Tibial artery (tissue), 4 donors: ENCODE measurements around the gene RSF1.
A peak's percentile ranks its signal among the peaks of the same experiment; 100 is the strongest.
"Not testable (repeated sequence)": the region's sequence is repeated elsewhere in the genome, so short reads cannot be mapped to it uniquely, and the experiment has no call there.

Experiments used
- DNase-seq, 2 donors: peaks; one replicate each; pipeline ENCODE4 v3.0.0-alpha.2; 2019
- H3K27ac ChIP-seq, 2 donors: fragments of 200-600 bp; sonication (generic) in 1 of 2; 1 replicate in 1 of 2; 2 replicates in 1 of 2; pipeline ENCODE4 v1.5.1; 2018 to 2019; ENCODE audit warnings: mild to moderate bottlenecking in 1 of 2
- H3K27me3 ChIP-seq, 2 donors: fragments of 200-600 bp; sonication (generic) in 1 of 2; one replicate each; pipeline versions ENCODE4 v1.5.1 to v1.6.0; 2016 to 2019
- H3K36me3 ChIP-seq, 3 donors: fragments of 200-600 bp; sonication (generic) in 2 of 3; one replicate each; pipeline ENCODE4 v1.5.1; 2016 to 2019; ENCODE audit warnings: mild to moderate bottlenecking in 2 of 3
- H3K4me1 ChIP-seq, 4 donors: fragments of 200-600 bp; sonication (generic) in 2 of 4; 1 replicate in 3 of 4; 2 replicates in 1 of 4; pipeline ENCODE4 v1.5.1; 2016 to 2019
- H3K4me3 ChIP-seq, 2 donors: fragments of 200-600 bp; sonication (generic) in 1 of 2; 1 replicate in 1 of 2; 2 replicates in 1 of 2; pipeline ENCODE4 v1.5.1; 2018 to 2019; ENCODE audit warnings: mild to moderate bottlenecking in 2 of 2
- H3K9me3 ChIP-seq, 3 donors: fragments of 200-600 bp; sonication (generic) in 1 of 3; one replicate each; pipeline ENCODE4 v1.5.1; 2016 to 2019
- CTCF ChIP-seq, 2 experiments: fragments of 200-600 bp in 1 of 2; fragments of 450-650 bp in 1 of 2; IDR thresholded peaks; one replicate each; pipeline ENCODE4 v1.5.1; 2017 to 2019; ENCODE audit warnings: antibody characterized with exemption in 2 of 2, mild to moderate bottlenecking in 1 of 2, moderate library complexity in 1 of 2
- intact Hi-C: fragments of 100-400 bp; cut with DNase I; formaldehyde crosslinking; loops from one replicate; pipeline ENCODE4 v1.15.0; 2023; ENCODE audit warnings: low total_unique reads

Gene RSF1

GRCh38 chr11:77636731-77637344 is 183.7 kb downstream of the RSF1 start:
- intact Hi-C loops: no loop called here
- H3K4me1 ChIP-seq: peaks cover 0 to 39% (median 19%) of the 10 kb centered on the region in 4 donors
- H3K4me3 ChIP-seq: peak overlapping the region; percentile 94 to 96
- no peaks in the 10 kb centered on the region for H3K27me3 ChIP-seq
- no peak for TF ChIP-seq CTCF (IDR thresholded peaks at IDR 0.05)
- H3K36me3 ChIP-seq: no peaks in the 10 kb centered on the region
- H3K9me3 ChIP-seq: no peaks in the 10 kb centered on the region
- DNase-seq: no peak
- peak overlapping the region; percentile 80 to 87 for H3K27ac ChIP-seq

GRCh38 chr11:77633926-77634325 is 186.6 kb downstream of the RSF1 start:
- H3K9me3 ChIP-seq, H3K27ac ChIP-seq, H3K27me3 ChIP-seq, H3K36me3 ChIP-seq, DNase-seq, intact Hi-C loops, H3K4me3 ChIP-seq: not testable (repeated sequence)
- peaks cover 0 to 42% (median 19%) of the 10 kb centered on the region in 4 donors for H3K4me1 ChIP-seq

- intact Hi-C loops: no loop called here
- peaks cover 6 to 34% (median 15%) of the 10 kb centered on the region in 3 donors for H3K36me3 ChIP-seq
- H3K27ac ChIP-seq: no peak overlapping the region
- no peak overlapping the region for H3K4me3 ChIP-seq
- DNase-seq: no peak
- no peaks in the 10 kb centered on the region for H3K9me3 ChIP-seq
- H3K27me3 ChIP-seq: no peaks in the 10 kb centered on the region
- peaks cover 0 to 22% (median 0%) of the 10 kb centered on the region in 4 donors for H3K4me1 ChIP-seq
- TF ChIP-seq CTCF (IDR thresholded peaks at IDR 0.05): no peak
Observed at GRCh38 chr11:77630157-77630710, 190.3 kb downstream of the RSF1 start.

GRCh38 chr11:77619576-77620198 is 200.8 kb downstream of the RSF1 start:
- DNase-seq: no peak
- H3K4me1 ChIP-seq: no peaks in the 10 kb centered on the region
- intact Hi-C loops: loop anchor here (5.0 kb wide), 1 partner anchor 363 kb away; no protein-coding TSS in a partner anchor
- TF ChIP-seq CTCF (IDR thresholded peaks at IDR 0.05): peak; percentile 55 to 60
- H3K27ac ChIP-seq: no peak overlapping the region
- H3K4me3 ChIP-seq: no peak overlapping the region
- H3K9me3 ChIP-seq: no peaks in the 10 kb centered on the region
- H3K27me3 ChIP-seq: no peaks in the 10 kb centered on the region
- peaks cover 41 to 93% (median 72%) of the 10 kb centered on the region in 3 donors for H3K36me3 ChIP-seq

- Histone ChIP-seq H3K27me3 (no peaks in the 10 kb centered on the region), H3K4me1 (no peaks in the 10 kb centered on the region), H3K27ac (no peak overlapping the region), H3K36me3 (peaks cover 38 to 90% (median 62%) of the 10 kb centered on the region in 3 donors), H3K4me3 (no peak overlapping the region), H3K9me3 (no peaks in the 10 kb centered on the region)
- no peak for TF ChIP-seq CTCF (IDR thresholded peaks at IDR 0.05)
- DNase-seq: no peak
- intact Hi-C loops: loop anchor here (5.0 kb wide), 1 partner anchor 364 kb away; no protein-coding TSS in a partner anchor
Observed at GRCh38 chr11:77617892-77618291, 202.6 kb downstream of the RSF1 start.

- H3K27ac ChIP-seq: no peak overlapping the region
- no peaks in the 10 kb centered on the region for H3K27me3 ChIP-seq
- TF ChIP-seq CTCF (IDR thresholded peaks at IDR 0.05): no peak
- no peaks in the 10 kb centered on the region for H3K4me1 ChIP-seq
- intact Hi-C loops: no loop called here
- no peak overlapping the region for H3K4me3 ChIP-seq
- H3K9me3 ChIP-seq: no peaks in the 10 kb centered on the region
- H3K36me3 ChIP-seq: peaks cover 31 to 80% (median 65%) of the 10 kb centered on the region in 3 donors
- DNase-seq: no peak
Observed at GRCh38 chr11:77611921-77612320, 208.6 kb downstream of the RSF1 start.
